HepG2 (cell line): ENCODE measurements around the gene CIAPIN1. TPM values are rescaled to one million over a fixed set of nuclear protein-coding genes. Genes with fewer than 3 reads are reported as not detected.

Experiments
- FOXA3 ChIP-seq: IDR thresholded peaks from 2 replicates; pipeline ENCODE4 v1.6.1; 2016; ENCODE audit warnings: missing genetic modification reagents, missing compliant biosample characterization
- JDP2 ChIP-seq: sonication (generic); formaldehyde crosslinking; IDR thresholded peaks from 2 replicates; pipeline ENCODE4 v1.8.1; 2022; ENCODE audit warnings: missing genetic modification reagents, borderline replicate concordance
- NCOA5 ChIP-seq: sonication (generic); formaldehyde crosslinking; IDR thresholded peaks from 2 replicates; pipeline ENCODE4 v1.4.0; 2020; ENCODE audit warnings: missing genetic modification reagents
- NFKB2 ChIP-seq: sonication (generic); formaldehyde crosslinking; IDR thresholded peaks from 2 replicates; pipeline ENCODE4 v1.4.0; 2020; ENCODE audit warnings: missing genetic modification reagents, borderline replicate concordance
- POGZ ChIP-seq: sonication (generic); formaldehyde crosslinking; IDR thresholded peaks from 2 replicates; pipeline ENCODE4 v1.4.0; 2020; ENCODE audit warnings: mild to moderate bottlenecking, missing genetic modification reagents
- SMC3 ChIP-seq: IDR thresholded peaks from 2 replicates; pipeline ENCODE4 v1.6.1; 2011; ENCODE audit warnings: low read length, improper control_type of control experiment
- ZNF225 ChIP-seq: sonication (generic); formaldehyde crosslinking; IDR thresholded peaks from 2 replicates; pipeline ENCODE4 v1.4.0; 2020; ENCODE audit warnings: mild to moderate bottlenecking, missing genetic modification reagents
- ZNF282 ChIP-seq: fragments of 450-650 bp; IDR thresholded peaks from 2 replicates; pipeline ENCODE4 v1.6.1; 2018; ENCODE audit not compliant: partially characterized antibody
- ZNF350 ChIP-seq: sonication (generic); formaldehyde crosslinking; IDR thresholded peaks from 2 replicates; pipeline ENCODE4 v1.4.0; 2020; ENCODE audit warnings: mild to moderate bottlenecking, low read depth, missing genetic modification reagents, borderline replicate concordance
- ZNF557 ChIP-seq: sonication (generic); formaldehyde crosslinking; IDR thresholded peaks from 2 replicates; pipeline ENCODE4 v1.4.0; 2020; ENCODE audit warnings: missing genetic modification reagents
- ZNF720 ChIP-seq: sonication (generic); formaldehyde crosslinking; IDR thresholded peaks from 2 replicates; pipeline ENCODE4 v1.4.0; 2020; ENCODE audit warnings: missing genetic modification reagents
- ZNF768 ChIP-seq: sonication (generic); formaldehyde crosslinking; IDR thresholded peaks from 2 replicates; pipeline ENCODE4 v1.4.0; 2020; ENCODE audit warnings: missing genetic modification reagents
- polyA plus RNA-seq, 8 experiments: library from polyadenylated mRNA; depleted of rRNA in 3 of 8; stranded (reverse) in 7 of 8; unstranded in 1 of 8; fragments of >200 nt; fragmentation: Illumina TruSeq in 4 of 8; extraction: Trizol in 4 of 8; gene quantifications; 2 replicates each; pipeline versions ENCODE4 v1.2.1 to v1.2.3, GENCODE V29; 2011 to 2016; ENCODE audit warnings: low read depth in 4 of 8, missing spikeins in 1 of 8, mixed read lengths in 1 of 8; ENCODE audit not compliant: insufficient read depth in 1 of 8
- total RNA-seq, 5 experiments: library from RNA; depleted of rRNA; stranded (reverse); fragments of >200 nt; fragmentation: Illumina TruSeq; extraction: Trizol; gene quantifications; 2 replicates each; pipeline ENCODE4 v1.2.3, GENCODE V29; 2016; ENCODE audit warnings: low read depth in 1 of 5
- TF ChIP-seq, protein P1 (sequence below): sonication (generic); formaldehyde crosslinking; IDR thresholded peaks from 2 replicates; pipeline ENCODE4 v1.5.0; 2020; ENCODE audit warnings: mild to moderate bottlenecking, missing genetic modification reagents, moderate library complexity
- TF ChIP-seq, protein P2 (sequence below): IDR thresholded peaks from 2 replicates; pipeline ENCODE4 v1.6.1; 2016; ENCODE audit warnings: low read depth
- TF ChIP-seq, protein P3 (sequence below): IDR thresholded peaks from 2 replicates; pipeline ENCODE4 v1.6.1; 2016; ENCODE audit warnings: low read depth, missing genetic modification reagents, missing compliant biosample characterization
- TF ChIP-seq, protein P4 (sequence below): IDR thresholded peaks from 2 replicates; pipeline ENCODE4 v1.6.1; 2018; ENCODE audit warnings: missing genetic modification reagents, mild to moderate bottlenecking, missing compliant biosample characterization
- TF ChIP-seq, protein P5 (sequence below): sonication (generic); formaldehyde crosslinking; IDR thresholded peaks from 2 replicates; pipeline ENCODE4 v1.8.1; 2023; ENCODE audit warnings: mild to moderate bottlenecking, moderate library complexity, missing genetic modification reagents

CIAPIN1 gene
- total and polyA plus RNA-seq, 2 of the 13 experiments (the other 11 are each of a cell fraction or from before 2014, with no cell fraction given): 69.3 to 89.7 TPM

DNA sequence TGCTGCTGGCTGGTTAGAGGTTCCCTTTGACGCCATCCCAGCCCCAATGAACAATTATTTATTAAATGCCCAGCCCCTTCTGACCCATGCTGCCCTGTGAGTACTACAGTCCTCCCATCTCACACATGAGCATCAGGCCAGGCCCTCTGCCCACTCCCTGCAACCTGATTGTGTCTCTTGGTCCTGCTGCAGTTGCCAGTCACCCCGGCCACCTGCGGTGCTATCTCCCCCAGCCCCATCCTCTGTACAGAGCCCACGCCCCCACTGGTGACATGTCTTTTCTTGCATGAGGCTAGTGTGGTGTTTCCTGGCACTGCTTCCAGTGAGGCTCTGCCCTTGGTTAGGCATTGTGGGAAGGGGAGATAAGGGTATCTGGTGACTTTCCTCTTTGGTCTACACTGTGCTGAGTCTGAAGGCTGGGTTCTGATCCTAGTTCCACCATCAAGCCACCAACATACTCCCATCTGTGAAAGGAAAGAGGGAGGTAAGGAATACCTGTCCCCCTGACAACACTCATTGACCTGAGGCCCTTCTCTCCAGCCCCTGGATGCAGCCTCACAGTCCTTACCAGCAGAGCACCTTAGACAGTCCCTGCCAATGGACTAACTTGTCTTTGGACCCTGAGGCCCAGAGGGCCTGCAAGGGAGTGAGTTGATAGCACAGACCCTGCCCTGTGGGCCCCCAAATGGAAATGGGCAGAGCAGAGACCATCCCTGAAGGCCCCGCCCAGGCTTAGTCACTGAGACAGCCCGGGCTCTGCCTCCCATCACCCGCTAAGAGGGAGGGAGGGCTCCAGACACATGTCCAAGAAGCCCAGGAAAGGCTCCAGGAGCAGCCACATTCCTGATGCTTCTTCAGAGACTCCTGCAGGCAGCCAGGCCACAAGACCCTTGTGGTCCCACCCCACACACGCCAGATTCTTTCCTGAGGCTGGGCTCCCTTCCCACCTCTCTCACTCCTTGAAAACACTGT is 63.6 kb downstream of the CIAPIN1 start (continued):
- TF ChIP-seq, protein P1, sequence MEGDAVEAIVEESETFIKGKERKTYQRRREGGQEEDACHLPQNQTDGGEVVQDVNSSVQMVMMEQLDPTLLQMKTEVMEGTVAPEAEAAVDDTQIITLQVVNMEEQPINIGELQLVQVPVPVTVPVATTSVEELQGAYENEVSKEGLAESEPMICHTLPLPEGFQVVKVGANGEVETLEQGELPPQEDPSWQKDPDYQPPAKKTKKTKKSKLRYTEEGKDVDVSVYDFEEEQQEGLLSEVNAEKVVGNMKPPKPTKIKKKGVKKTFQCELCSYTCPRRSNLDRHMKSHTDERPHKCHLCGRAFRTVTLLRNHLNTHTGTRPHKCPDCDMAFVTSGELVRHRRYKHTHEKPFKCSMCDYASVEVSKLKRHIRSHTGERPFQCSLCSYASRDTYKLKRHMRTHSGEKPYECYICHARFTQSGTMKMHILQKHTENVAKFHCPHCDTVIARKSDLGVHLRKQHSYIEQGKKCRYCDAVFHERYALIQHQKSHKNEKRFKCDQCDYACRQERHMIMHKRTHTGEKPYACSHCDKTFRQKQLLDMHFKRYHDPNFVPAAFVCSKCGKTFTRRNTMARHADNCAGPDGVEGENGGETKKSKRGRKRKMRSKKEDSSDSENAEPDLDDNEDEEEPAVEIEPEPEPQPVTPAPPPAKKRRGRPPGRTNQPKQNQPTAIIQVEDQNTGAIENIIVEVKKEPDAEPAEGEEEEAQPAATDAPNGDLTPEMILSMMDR: no peak
- TF ChIP-seq SMC3 (no peak), ZNF282 (no peak), ZNF350 (no peak; the same call in 1 of the 2 replicates), ZNF720 (no peak), ZNF557 (CRISPR knock-in tag) (no peak), NCOA5 (CRISPR knock-in tag) (peak; percentile 78), POGZ (CRISPR knock-in tag) (no peak), ZNF768 (CRISPR knock-in tag) (no peak), JDP2 (CRISPR knock-in tag) (peak; percentile 4; the same call in 1 of the 2 replicates), FOXA3 (no peak; the same call in 1 of the 2 replicates), ZNF225 (CRISPR knock-in tag) (0 out of 2 replicates have a peak, but pooled peaks have one; percentile 6), NFKB2 (CRISPR knock-in tag) (no peak; the same call in 1 of the 2 replicates)
- TF ChIP-seq, protein P2, sequence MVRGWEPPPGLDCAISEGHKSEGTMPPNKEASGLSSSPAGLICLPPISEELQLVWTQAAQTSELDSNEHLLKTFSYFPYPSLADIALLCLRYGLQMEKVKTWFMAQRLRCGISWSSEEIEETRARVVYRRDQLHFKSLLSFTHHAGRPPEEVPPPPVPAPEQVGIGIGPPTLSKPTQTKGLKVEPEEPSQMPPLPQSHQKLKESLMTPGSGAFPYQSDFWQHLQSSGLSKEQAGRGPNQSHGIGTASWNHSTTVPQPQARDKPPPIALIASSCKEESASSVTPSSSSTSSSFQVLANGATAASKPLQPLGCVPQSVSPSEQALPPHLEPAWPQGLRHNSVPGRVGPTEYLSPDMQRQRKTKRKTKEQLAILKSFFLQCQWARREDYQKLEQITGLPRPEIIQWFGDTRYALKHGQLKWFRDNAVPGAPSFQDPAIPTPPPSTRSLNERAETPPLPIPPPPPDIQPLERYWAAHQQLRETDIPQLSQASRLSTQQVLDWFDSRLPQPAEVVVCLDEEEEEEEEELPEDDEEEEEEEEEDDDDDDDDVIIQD: no peak
- TF ChIP-seq, protein P3, sequence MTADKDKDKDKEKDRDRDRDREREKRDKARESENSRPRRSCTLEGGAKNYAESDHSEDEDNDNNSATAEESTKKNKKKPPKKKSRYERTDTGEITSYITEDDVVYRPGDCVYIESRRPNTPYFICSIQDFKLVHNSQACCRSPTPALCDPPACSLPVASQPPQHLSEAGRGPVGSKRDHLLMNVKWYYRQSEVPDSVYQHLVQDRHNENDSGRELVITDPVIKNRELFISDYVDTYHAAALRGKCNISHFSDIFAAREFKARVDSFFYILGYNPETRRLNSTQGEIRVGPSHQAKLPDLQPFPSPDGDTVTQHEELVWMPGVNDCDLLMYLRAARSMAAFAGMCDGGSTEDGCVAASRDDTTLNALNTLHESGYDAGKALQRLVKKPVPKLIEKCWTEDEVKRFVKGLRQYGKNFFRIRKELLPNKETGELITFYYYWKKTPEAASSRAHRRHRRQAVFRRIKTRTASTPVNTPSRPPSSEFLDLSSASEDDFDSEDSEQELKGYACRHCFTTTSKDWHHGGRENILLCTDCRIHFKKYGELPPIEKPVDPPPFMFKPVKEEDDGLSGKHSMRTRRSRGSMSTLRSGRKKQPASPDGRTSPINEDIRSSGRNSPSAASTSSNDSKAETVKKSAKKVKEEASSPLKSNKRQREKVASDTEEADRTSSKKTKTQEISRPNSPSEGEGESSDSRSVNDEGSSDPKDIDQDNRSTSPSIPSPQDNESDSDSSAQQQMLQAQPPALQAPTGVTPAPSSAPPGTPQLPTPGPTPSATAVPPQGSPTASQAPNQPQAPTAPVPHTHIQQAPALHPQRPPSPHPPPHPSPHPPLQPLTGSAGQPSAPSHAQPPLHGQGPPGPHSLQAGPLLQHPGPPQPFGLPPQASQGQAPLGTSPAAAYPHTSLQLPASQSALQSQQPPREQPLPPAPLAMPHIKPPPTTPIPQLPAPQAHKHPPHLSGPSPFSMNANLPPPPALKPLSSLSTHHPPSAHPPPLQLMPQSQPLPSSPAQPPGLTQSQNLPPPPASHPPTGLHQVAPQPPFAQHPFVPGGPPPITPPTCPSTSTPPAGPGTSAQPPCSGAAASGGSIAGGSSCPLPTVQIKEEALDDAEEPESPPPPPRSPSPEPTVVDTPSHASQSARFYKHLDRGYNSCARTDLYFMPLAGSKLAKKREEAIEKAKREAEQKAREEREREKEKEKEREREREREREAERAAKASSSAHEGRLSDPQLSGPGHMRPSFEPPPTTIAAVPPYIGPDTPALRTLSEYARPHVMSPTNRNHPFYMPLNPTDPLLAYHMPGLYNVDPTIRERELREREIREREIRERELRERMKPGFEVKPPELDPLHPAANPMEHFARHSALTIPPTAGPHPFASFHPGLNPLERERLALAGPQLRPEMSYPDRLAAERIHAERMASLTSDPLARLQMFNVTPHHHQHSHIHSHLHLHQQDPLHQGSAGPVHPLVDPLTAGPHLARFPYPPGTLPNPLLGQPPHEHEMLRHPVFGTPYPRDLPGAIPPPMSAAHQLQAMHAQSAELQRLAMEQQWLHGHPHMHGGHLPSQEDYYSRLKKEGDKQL (CRISPR knock-in tag): no peak
- TF ChIP-seq, protein P4, sequence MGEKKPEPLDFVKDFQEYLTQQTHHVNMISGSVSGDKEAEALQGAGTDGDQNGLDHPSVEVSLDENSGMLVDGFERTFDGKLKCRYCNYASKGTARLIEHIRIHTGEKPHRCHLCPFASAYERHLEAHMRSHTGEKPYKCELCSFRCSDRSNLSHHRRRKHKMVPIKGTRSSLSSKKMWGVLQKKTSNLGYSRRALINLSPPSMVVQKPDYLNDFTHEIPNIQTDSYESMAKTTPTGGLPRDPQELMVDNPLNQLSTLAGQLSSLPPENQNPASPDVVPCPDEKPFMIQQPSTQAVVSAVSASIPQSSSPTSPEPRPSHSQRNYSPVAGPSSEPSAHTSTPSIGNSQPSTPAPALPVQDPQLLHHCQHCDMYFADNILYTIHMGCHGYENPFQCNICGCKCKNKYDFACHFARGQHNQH (CRISPR knock-in tag): no peak
- TF ChIP-seq, protein P5, sequence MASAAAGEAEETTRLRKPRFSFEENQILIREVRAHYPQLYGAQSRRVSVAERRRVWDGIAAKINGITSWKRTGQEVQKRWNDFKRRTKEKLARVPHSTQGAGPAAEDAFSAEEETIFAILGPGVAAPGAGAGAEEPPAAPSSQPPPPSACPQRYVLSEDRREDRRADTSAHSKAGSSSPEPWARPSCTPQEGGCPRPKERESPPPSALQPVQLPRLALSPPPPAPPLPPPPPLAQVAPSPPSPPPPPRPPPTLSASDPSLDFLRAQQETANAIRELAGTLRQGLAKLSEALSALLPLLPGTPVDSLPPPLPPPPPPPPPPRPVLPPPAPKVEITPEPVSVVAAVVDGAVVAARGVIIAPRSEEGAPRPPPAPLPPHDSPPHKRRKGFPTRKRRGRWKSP (CRISPR knock-in tag): no peak
